ENCODE measurements around the gene KCNIP1.

- TF ChIP-seq CTCF (IDR thresholded peaks at IDR 0.05), result no peak
- TF ChIP-seq POLR2A (IDR thresholded peaks at IDR 0.05), result no peak
These were observed 13.6 kb downstream of the KCNIP1 start for GRCh38 chr5:170517411-170517810.

All from gastroesophageal sphincter (tissue), 3 donors.